Prostate gland (tissue), 2 donors: Measurements from ENCODE around the gene COTL1. TPM values are rescaled to one million over a fixed set of nuclear protein-coding genes. Genes with fewer than 3 reads are reported as not detected.
"Not testable (repeated sequence)": the region's sequence is repeated elsewhere in the genome, so short reads cannot be mapped to it uniquely, and the experiment has no call there.

Source experiments
- DNase-seq: peaks from one replicate; pipeline ENCODE4 v3.0.0-alpha.2; 2019; ENCODE audit warnings: low spot score
- H3K27ac ChIP-seq, 2 donors: fragments of 200-600 bp; sonication (generic); 2 replicates each; pipeline ENCODE4 v1.5.1; 2017 to 2019
- H3K27me3 ChIP-seq: fragments of 200-600 bp; sonication (generic); replicated peaks from 2 replicates; pipeline ENCODE4 v1.5.1; 2019; ENCODE audit not compliant: insufficient read depth
- H3K36me3 ChIP-seq, 2 donors: fragments of 200-600 bp; sonication (generic); 1 replicate in 1 of 2; 2 replicates in 1 of 2; pipeline versions ENCODE4 v1.5.1 to v1.8.1; 2017 to 2019
- H3K4me1 ChIP-seq: fragments of 200-600 bp; sonication (generic); replicated peaks from 2 replicates; pipeline ENCODE4 v1.5.1; 2019
- H3K4me3 ChIP-seq, 2 donors: fragments of 200-600 bp; sonication (generic); 2 replicates each; pipeline ENCODE4 v1.5.1; 2017 to 2019
- H3K9me3 ChIP-seq: fragments of 200-600 bp; sonication (generic); 2 replicates; pipeline ENCODE4 v1.5.1; 2017
- POLR2A ChIP-seq: fragments of 450-650 bp; IDR thresholded peaks from one replicate; pipeline ENCODE4 v1.6.1; 2016; ENCODE audit warnings: antibody characterized with exemption, mild to moderate bottlenecking
- POLR2AphosphoS5 ChIP-seq: sonication (generic); formaldehyde crosslinking; IDR thresholded peaks from one replicate; pipeline ENCODE4 v1.6.1; 2017; ENCODE audit warnings: antibody characterized with exemption
- WGBS: methylation state at CpG from one replicate; pipeline ENCODE4 v1.1.5; 2018; 5-methylcytosine and 5-hydroxymethylcytosine counted together
- intact Hi-C: fragments of 100-400 bp; cut with DNase I; formaldehyde crosslinking; loops from one replicate; pipeline ENCODE4 v1.14.2; 2022
- total RNA-seq, 2 donors: library from RNA; depleted of rRNA; stranded (reverse); fragments of >200 nt; gene quantifications; one replicate each; pipeline ENCODE4 v1.1.0, GENCODE V29; 2016
- TF ChIP-seq, protein P1 (sequence below), 4 experiments: fragments of 200-600 bp in 2 of 4; fragments of 450-650 bp in 2 of 4; sonication (generic) in 2 of 4; IDR thresholded peaks; 1 replicate in 3 of 4; 2 replicates in 1 of 4; pipeline ENCODE4 v1.5.1; 2016 to 2019; ENCODE audit warnings: antibody characterized with exemption in 4 of 4, mild to moderate bottlenecking in 2 of 4, moderate library complexity in 2 of 4

COTL1 gene
- total RNA-seq, 2 donors from 2014 or later: 46.8 to 110 TPM

DNA sequence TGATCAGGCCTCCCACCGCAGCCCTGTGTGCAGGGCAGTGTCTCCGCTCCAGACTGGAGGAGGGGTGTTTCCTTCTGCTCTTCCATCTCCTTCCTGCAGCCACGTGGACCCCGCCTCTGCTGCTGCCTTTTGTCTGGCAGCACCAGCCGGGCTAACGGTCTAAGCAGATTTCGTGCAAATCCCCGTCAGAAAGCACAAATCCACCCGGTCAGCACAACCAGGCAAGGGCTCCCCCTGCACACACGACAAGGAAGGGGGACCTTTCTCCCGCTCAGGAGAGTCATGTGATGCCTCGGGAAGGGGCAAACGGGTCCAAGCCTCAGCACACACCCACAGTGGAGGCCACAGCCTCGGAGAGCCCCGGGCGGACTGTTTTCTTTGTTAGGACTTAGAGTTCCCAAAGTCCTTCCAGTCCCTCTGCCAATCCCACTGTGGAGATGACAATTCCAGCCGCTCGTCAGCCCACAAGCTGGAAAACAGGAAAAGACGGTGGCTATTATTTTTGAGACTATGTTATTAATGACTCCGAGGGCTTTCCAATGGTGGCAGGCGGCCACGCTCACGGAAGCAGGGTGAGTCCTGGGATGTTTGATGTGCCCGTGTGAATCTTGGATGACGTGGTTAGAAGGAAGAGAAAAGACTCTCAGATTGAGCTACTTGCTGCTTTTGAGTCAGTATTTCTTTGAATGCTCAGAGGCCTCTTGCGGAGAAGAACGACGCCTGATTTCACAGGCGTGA, 90.9 kb downstream of the COTL1 start:
- no peak overlapping the region for H3K4me3 ChIP-seq
- intact Hi-C loops: no loop called here
- 23% methylated on average over 29 of the region's 29 CpGs for WGBS
- peak overlapping the region; percentile 72 to 73 for H3K27ac ChIP-seq
- peaks cover 13% of the 10 kb centered on the region for H3K4me1 ChIP-seq
- H3K27me3 ChIP-seq: no peaks in the 10 kb centered on the region
- no peaks in the 10 kb centered on the region for H3K36me3 ChIP-seq
- DNase-seq: peak; percentile 54
- no peaks in the 10 kb centered on the region for H3K9me3 ChIP-seq
- TF ChIP-seq POLR2A: no peak
- TF ChIP-seq POLR2AphosphoS5: peak; percentile 59
- TF ChIP-seq, protein P1, sequence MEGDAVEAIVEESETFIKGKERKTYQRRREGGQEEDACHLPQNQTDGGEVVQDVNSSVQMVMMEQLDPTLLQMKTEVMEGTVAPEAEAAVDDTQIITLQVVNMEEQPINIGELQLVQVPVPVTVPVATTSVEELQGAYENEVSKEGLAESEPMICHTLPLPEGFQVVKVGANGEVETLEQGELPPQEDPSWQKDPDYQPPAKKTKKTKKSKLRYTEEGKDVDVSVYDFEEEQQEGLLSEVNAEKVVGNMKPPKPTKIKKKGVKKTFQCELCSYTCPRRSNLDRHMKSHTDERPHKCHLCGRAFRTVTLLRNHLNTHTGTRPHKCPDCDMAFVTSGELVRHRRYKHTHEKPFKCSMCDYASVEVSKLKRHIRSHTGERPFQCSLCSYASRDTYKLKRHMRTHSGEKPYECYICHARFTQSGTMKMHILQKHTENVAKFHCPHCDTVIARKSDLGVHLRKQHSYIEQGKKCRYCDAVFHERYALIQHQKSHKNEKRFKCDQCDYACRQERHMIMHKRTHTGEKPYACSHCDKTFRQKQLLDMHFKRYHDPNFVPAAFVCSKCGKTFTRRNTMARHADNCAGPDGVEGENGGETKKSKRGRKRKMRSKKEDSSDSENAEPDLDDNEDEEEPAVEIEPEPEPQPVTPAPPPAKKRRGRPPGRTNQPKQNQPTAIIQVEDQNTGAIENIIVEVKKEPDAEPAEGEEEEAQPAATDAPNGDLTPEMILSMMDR (IDR thresholded peaks at IDR 0.05): no peak

DNA sequence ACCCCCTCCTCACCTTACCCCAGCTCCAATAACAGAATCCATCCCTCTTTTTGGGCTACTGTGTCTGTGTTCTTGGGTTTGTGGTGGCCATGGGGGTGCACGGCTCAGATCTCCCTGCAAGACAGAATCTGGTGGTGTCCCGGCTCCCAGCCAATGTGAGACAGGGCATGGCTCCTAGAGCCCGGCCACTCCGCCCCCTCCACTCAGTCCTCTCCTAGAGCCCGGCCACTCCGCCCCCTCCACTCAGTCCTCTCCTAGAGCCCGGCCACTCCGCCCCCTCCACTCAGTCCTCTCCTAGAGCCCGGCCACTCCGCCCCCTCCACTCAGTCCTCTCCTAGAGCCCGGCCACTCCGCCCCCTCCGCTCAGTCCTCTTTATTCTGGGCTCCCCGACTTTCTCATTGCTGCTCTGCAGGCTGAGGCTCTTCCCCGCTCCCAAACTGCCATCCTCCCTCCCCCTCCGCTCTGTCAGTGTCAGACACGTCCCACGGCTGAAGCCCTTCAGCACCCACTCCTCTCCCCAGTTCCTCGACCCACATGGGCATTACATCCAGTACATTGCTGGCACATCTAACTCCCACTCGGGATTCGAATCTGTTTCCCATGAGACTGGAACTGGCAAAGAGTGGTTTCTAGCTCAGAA, 92.8 kb downstream of the COTL1 start:
- H3K36me3 ChIP-seq, DNase-seq, H3K4me3 ChIP-seq, intact Hi-C loops, H3K9me3 ChIP-seq, H3K27ac ChIP-seq, H3K27me3 ChIP-seq: not testable (repeated sequence)
- 86% methylated on average over 21 of the region's 21 CpGs for WGBS
- peaks cover 13% of the 10 kb centered on the region for H3K4me1 ChIP-seq

DNA sequence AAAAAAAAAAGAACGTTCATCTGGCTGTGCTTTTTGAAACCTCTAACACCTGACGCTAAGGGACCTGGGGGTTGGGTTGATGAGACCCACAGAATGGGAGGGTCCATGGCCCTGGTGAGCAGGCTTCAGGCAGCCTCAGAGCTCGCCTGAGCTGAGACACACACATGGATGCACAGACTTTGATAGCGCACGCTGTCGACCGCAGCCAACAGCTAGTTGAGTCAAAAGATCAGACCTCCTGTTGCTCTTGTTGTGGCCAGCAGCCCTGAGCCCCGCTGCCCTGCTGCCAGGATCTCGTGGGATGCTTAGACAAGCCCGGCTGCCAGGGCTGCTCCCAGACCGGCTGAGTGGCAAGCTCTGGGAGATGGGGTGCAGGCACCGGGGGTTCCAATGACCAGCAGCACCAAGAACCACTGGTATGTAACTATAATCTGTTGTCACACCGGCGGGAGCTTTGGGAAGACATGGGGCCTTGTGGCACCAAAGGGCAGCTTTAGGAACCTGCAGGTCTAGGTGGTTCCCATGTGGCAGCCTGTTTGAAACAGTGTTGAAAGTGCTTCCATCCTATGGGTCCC, 93.4 kb downstream of the COTL1 start:
- 90% methylated on average over 14 of the region's 14 CpGs for WGBS
- TF ChIP-seq POLR2AphosphoS5 (no peak), POLR2A (no peak)
- TF ChIP-seq, protein P1 (IDR thresholded peaks at IDR 0.05): no peak
- intact Hi-C loops: no loop called here
- no peaks in the 10 kb centered on the region for H3K36me3 ChIP-seq
- H3K4me3 ChIP-seq: no peak overlapping the region
- no peaks in the 10 kb centered on the region for H3K27me3 ChIP-seq
- DNase-seq: no peak
- no peak overlapping the region for H3K27ac ChIP-seq
- no peaks in the 10 kb centered on the region for H3K9me3 ChIP-seq
- H3K4me1 ChIP-seq: peaks cover 13% of the 10 kb centered on the region

- intact Hi-C loops: no loop called here
- no peak overlapping the region for H3K27ac ChIP-seq
These were observed 96.4 kb downstream of the COTL1 start for GRCh38 chr16:84521497-84521770.

GRCh38 chr16:84520725-84521496, 97.0 kb downstream of the COTL1 start:
- no peaks in the 10 kb centered on the region for H3K4me1 ChIP-seq
- TF ChIP-seq, protein P1 (IDR thresholded peaks at IDR 0.05): no peak
- no peak for TF ChIP-seq POLR2A
- TF ChIP-seq POLR2AphosphoS5: no peak
- no peak overlapping the region for H3K27ac ChIP-seq
- no peaks in the 10 kb centered on the region for H3K36me3 ChIP-seq
- intact Hi-C loops: no loop called here
- H3K27me3 ChIP-seq: no peaks in the 10 kb centered on the region
- 55% methylated on average over 17 of the region's 17 CpGs for WGBS
- no peaks in the 10 kb centered on the region for H3K9me3 ChIP-seq
- no peak for DNase-seq
- H3K4me3 ChIP-seq: no peak overlapping the region

More at GRCh38 chr16:84521497-84521770, 96.4 kb downstream of the COTL1 start:
- 68% methylated on average over 4 of the region's 4 CpGs for WGBS
- H3K4me3 ChIP-seq: no peak overlapping the region
- H3K4me1 ChIP-seq: no peaks in the 10 kb centered on the region
- no peaks in the 10 kb centered on the region for H3K27me3 ChIP-seq
- H3K36me3 ChIP-seq: no peaks in the 10 kb centered on the region
- H3K9me3 ChIP-seq: no peaks in the 10 kb centered on the region
- DNase-seq: no peak
- TF ChIP-seq POLR2A (no peak), POLR2AphosphoS5 (no peak)
- TF ChIP-seq, protein P1 (IDR thresholded peaks at IDR 0.05): no peak
